GM19035 (cell line): ENCODE measurements around the gene PDX1.

Experiments
- ATAC-seq: cut with Tn5 transposase; IDR thresholded peaks from one replicate; pipeline ENCODE4 v1.9.1; 2021; ENCODE audit not compliant: unreplicated experiment

PDX1 gene

GRCh38 chr13:27921961-27922882, 2.4 kb downstream of the PDX1 start:
- no peak for ATAC-seq

- ATAC-seq, result no peak
Measured at GRCh38 chr13:27922883-27923612, 3.2 kb downstream of the PDX1 start.

GRCh38 chr13:27923794-27924528, 4.2 kb downstream of the PDX1 start:
- no peak for ATAC-seq

GRCh38 chr13:27924529-27925141, 4.8 kb downstream of the PDX1 start:
- no peak for ATAC-seq

GRCh38 chr13:27925220-27925991, 5.6 kb downstream of the PDX1 start:
- ATAC-seq, result no peak

- ATAC-seq, result no peak
Measured at GRCh38 chr13:27926644-27927434, 7.0 kb downstream of the PDX1 start.

- no peak for ATAC-seq
Measured at GRCh38 chr13:27927444-27928352, 7.9 kb downstream of the PDX1 start.

- no peak for ATAC-seq
Measured at GRCh38 chr13:27928353-27928804, 8.6 kb downstream of the PDX1 start.

GRCh38 chr13:27928805-27929753, 9.3 kb downstream of the PDX1 start:
- no peak for ATAC-seq

- ATAC-seq, result no peak
Measured at GRCh38 chr13:27929868-27930267, 10.1 kb downstream of the PDX1 start.

GRCh38 chr13:27933118-27933517, 13.3 kb downstream of the PDX1 start:
- ATAC-seq, result no peak

- no peak for ATAC-seq
Measured at GRCh38 chr13:27933580-27934328, 14.0 kb downstream of the PDX1 start.

GRCh38 chr13:27942972-27943371, 23.2 kb downstream of the PDX1 start:
- ATAC-seq, result no peak

GRCh38 chr13:27952876-27953675, 33.3 kb downstream of the PDX1 start:
- ATAC-seq, result no peak

- peak; percentile 85 for ATAC-seq
Measured at GRCh38 chr13:27953676-27954405, 34.0 kb downstream of the PDX1 start.
